ENCODE results near the gene TECTB.

- TF ChIP-seq CTCF (conservative IDR thresholded peaks at IDR 0.05; ENCODE audit: low read depth, low read length) (no peak), EZH2 (IDR thresholded peaks at IDR 0.05; ENCODE audit: low read length, unreplicated experiment) (no peak), EZH2phosphoT487 (IDR thresholded peaks at IDR 0.05; ENCODE audit: borderline replicate concordance, low read length) (no peak)
These were observed 61.1 kb downstream of the TECTB start for GRCh38 chr10:112344261-112344660.

All from PC-3 (cell line).